Nephron (organoid): ENCODE data around the gene GNAZ.

Experiments
- H3K27ac Mint-ChIP-seq, 3 experiments: 2 replicates each; pipeline ENCODE4 v1.8.0; 2020; ENCODE audit warnings: mixed read lengths in 3 of 3, mild to moderate bottlenecking in 2 of 3, moderate library complexity in 1 of 3
- H3K27me3 Mint-ChIP-seq: 2 replicates; pipeline ENCODE4 v1.8.0; 2021; ENCODE audit warnings: low read depth, mild to moderate bottlenecking, moderate library complexity, mixed read lengths
- H3K36me3 Mint-ChIP-seq: 2 replicates; pipeline ENCODE4 v1.8.0; 2020; ENCODE audit warnings: low read depth, mixed read lengths
- H3K4me1 Mint-ChIP-seq: 2 replicates; pipeline ENCODE4 v1.8.0; 2020; ENCODE audit warnings: mixed read lengths
- H3K4me3 Mint-ChIP-seq, 3 experiments: 2 replicates each; pipeline ENCODE4 v1.8.0; 2020; ENCODE audit warnings: mild to moderate bottlenecking in 3 of 3, mixed read lengths in 3 of 3, moderate library complexity in 2 of 3
- H3K9me3 Mint-ChIP-seq: 2 replicates; pipeline ENCODE4 v1.8.0; 2020; ENCODE audit warnings: mixed read lengths
- CTCF ChIP-seq, 3 experiments: fragments of 200-600 bp; sonication (generic); IDR thresholded peaks; one replicate each; pipeline ENCODE4 v1.5.0; 2021; ENCODE audit warnings: antibody characterized with exemption in 3 of 3; ENCODE audit not compliant: unreplicated experiment in 3 of 3

The GNAZ gene

GRCh38 chr22:23092217-23092955, 22.1 kb downstream of the GNAZ start:
- no peaks in the 10 kb centered on the region for H3K9me3 Mint-ChIP-seq
- TF ChIP-seq CTCF (IDR thresholded peaks at IDR 0.05; ENCODE audit: unreplicated experiment in 3 of 3): no peak
- no peak overlapping the region for H3K27ac Mint-ChIP-seq
- H3K4me1 Mint-ChIP-seq: peaks cover 6% of the 10 kb centered on the region
- H3K4me3 Mint-ChIP-seq: no peak overlapping the region
- peaks cover 3% of the 10 kb centered on the region for H3K27me3 Mint-ChIP-seq
- H3K36me3 Mint-ChIP-seq: no peaks in the 10 kb centered on the region

- no peak overlapping the region for H3K27ac Mint-ChIP-seq
- H3K9me3 Mint-ChIP-seq: no peaks in the 10 kb centered on the region
- no peaks in the 10 kb centered on the region for H3K36me3 Mint-ChIP-seq
- no peak overlapping the region for H3K4me3 Mint-ChIP-seq
- peaks cover 6% of the 10 kb centered on the region for H3K27me3 Mint-ChIP-seq
- no peak for TF ChIP-seq CTCF (IDR thresholded peaks at IDR 0.05; ENCODE audit: unreplicated experiment in 3 of 3)
- peaks cover 10% of the 10 kb centered on the region for H3K4me1 Mint-ChIP-seq
These were observed 22.9 kb downstream of the GNAZ start for GRCh38 chr22:23093051-23093788.

- no peak for TF ChIP-seq CTCF (IDR thresholded peaks at IDR 0.05; ENCODE audit: unreplicated experiment in 3 of 3)
- H3K27me3 Mint-ChIP-seq: peaks cover 6% of the 10 kb centered on the region
These were observed 23.9 kb downstream of the GNAZ start for GRCh38 chr22:23094260-23094659.

GRCh38 chr22:23094695-23095681, 24.7 kb downstream of the GNAZ start:
- Mint-ChIP-seq H3K36me3 (no peaks in the 10 kb centered on the region), H3K4me3 (no peak overlapping the region), H3K27ac (no peak overlapping the region), H3K27me3 (peaks cover 6% of the 10 kb centered on the region), H3K9me3 (no peaks in the 10 kb centered on the region), H3K4me1 (peaks cover 19% of the 10 kb centered on the region)
- no peak for TF ChIP-seq CTCF (IDR thresholded peaks at IDR 0.05; ENCODE audit: unreplicated experiment in 3 of 3)

More at GRCh38 chr22:23094260-23094659, 23.9 kb downstream of the GNAZ start:
- Mint-ChIP-seq H3K9me3 (no peaks in the 10 kb centered on the region), H3K4me1 (peaks cover 14% of the 10 kb centered on the region), H3K27ac (no peak overlapping the region), H3K4me3 (no peak overlapping the region), H3K36me3 (no peaks in the 10 kb centered on the region)

GRCh38 chr22:23095733-23096342, 25.5 kb downstream of the GNAZ start:
- peaks cover 6% of the 10 kb centered on the region for H3K27me3 Mint-ChIP-seq
- H3K27ac Mint-ChIP-seq: no peak overlapping the region

More at GRCh38 chr22:23095733-23096342, 25.5 kb downstream of the GNAZ start:
- H3K36me3 Mint-ChIP-seq: no peaks in the 10 kb centered on the region
- TF ChIP-seq CTCF (IDR thresholded peaks at IDR 0.05; ENCODE audit: unreplicated experiment in 3 of 3): no peak
- H3K4me3 Mint-ChIP-seq: no peak overlapping the region
- peaks cover 19% of the 10 kb centered on the region for H3K4me1 Mint-ChIP-seq
- no peaks in the 10 kb centered on the region for H3K9me3 Mint-ChIP-seq
